GM12865 (cell line): Measurements from ENCODE around the gene BRD7.

Experiments used
- DNase-seq: peaks from one replicate; pipeline ENCODE4 v3.0.0; 2010; ENCODE audit warnings: low read depth
- H3K4me3 ChIP-seq: 2 replicates; pipeline ENCODE4 v1.5.1; 2011; ENCODE audit warnings: mild to moderate bottlenecking, low read depth, low read length, control low read depth
- TF ChIP-seq, protein P1 (sequence below): IDR thresholded peaks from 2 replicates; pipeline ENCODE4 v1.5.1; 2011; ENCODE audit warnings: low read length, control low read depth, low read depth, inconsistent platforms; ENCODE audit not compliant: insufficient read depth; ENCODE audit errors: missing control alignments

Gene BRD7

DNA sequence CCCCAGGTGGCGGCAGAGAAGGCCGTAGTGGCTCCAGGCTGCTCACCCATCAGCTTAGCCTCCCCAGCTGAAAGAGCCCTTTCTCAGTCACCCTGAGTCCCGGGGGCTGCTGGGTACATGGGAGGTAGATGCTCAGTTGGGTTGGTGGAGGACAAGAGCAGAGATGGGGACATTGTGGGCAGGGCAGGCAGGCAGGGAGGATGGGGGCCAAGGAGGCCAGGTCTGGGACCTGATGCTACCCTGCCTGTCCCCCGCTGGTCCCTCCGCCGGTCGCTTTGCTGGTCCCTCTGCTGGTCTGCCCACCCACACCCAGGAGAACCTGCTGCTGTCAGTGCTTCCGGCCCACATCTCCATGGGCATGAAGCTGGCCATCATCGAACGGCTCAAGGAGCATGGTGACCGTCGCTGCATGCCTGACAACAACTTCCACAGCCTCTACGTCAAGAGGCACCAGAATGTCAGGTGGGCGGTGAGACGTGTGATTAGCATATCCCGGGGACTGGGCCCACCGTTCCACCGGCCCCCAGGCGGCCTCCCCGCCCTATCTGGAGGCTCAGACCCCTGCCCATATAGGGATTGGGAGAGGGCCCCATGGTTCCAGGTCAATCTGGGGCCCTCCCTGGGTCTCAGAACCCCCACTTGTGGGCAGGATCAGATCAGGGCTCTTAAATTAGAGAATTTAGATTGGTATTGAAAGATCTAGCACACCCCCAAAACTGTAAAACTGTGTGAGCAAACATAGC is 75.6 kb downstream of the BRD7 start:
- TF ChIP-seq, protein P1, sequence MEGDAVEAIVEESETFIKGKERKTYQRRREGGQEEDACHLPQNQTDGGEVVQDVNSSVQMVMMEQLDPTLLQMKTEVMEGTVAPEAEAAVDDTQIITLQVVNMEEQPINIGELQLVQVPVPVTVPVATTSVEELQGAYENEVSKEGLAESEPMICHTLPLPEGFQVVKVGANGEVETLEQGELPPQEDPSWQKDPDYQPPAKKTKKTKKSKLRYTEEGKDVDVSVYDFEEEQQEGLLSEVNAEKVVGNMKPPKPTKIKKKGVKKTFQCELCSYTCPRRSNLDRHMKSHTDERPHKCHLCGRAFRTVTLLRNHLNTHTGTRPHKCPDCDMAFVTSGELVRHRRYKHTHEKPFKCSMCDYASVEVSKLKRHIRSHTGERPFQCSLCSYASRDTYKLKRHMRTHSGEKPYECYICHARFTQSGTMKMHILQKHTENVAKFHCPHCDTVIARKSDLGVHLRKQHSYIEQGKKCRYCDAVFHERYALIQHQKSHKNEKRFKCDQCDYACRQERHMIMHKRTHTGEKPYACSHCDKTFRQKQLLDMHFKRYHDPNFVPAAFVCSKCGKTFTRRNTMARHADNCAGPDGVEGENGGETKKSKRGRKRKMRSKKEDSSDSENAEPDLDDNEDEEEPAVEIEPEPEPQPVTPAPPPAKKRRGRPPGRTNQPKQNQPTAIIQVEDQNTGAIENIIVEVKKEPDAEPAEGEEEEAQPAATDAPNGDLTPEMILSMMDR = no peak
- H3K4me3 ChIP-seq = no peak overlapping the region
- DNase-seq = no peak

DNA sequence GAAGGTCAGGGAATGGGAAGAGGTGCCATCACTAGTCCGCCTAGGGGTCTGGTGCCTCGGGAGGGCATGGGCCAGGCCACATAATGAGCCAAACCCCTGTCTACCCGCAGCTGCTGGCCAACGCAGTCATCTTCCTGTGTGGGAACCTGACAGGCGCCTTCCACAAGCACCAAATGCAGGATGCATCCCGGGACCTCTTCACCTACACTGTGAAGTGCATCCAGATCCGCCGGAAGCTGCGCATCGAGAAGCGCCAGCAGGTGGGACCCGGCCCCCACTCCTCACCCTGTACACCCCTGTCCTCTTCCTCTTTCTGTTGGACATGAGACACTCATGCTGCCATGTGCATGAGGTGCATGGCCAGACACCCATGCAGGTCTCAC is 76.2 kb downstream of the BRD7 start:
- no peak for DNase-seq
- no peak overlapping the region for H3K4me3 ChIP-seq
- TF ChIP-seq, protein P1 = no peak

DNA sequence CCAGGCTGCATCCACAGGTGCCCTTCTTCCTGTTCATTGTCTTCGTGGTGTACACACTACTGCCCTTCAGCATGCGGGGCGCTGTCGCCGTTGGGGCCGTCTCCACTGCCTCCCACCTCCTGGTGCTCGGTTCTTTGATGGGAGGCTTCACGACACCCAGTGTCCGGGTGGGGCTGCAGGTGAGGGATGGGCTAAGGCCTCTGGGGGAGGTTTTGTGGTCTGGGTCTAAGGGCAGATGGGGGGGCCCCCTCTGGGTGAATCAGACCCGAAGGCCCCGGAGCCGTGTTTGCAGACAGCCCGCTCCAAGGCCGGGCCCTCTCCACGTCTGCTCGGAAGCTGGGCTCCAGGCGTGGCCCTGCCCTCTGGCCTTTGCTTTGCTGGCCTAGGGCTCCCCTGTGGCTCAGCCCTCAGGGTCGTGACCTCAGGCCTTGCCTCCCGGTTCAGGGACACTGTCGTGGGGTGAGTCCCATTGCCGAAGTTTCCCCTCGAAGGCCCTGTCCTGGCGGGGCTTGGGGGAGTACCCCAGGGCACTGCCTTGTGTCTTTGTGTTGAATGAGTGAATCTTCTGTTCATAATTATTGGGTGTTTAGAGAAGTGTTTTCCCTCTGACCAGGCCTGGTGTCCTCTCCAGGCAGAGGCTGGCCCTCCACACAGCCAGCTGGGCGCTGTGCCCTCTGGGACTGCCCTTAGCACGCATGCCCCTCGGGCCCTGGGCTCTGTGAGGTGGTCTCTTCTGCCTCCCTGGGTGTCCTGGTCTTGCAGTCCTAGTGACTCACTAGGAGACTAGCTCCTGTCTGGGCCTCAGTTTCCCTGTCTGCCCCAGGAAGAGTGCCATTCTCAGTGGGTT is 76.8 kb downstream of the BRD7 start:
- TF ChIP-seq, protein P1 = no peak
- no peak overlapping the region for H3K4me3 ChIP-seq
- DNase-seq = no peak

DNA sequence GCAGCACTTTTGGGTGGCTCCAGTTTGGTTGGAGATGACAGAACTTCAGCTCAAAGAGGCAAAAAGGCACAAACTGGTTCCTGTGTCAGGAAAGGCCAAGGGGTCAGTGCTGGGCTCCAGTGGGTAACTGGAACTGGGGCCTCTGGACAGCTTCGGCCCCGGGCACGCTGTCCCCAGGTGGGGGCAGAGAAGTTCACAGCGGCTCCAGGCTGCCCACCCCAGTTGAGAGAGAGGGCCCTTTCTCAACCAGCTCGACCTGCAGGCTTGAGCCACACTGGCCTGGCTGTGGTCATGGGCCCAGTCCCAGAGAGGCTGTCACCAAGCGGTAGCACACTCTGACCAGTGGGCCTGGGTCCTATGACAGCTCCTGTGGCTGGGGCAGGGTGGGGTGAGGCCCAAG is 77.9 kb downstream of the BRD7 start:
- no peak for DNase-seq
- TF ChIP-seq, protein P1 = no peak
- H3K4me3 ChIP-seq = no peak overlapping the region

DNA sequence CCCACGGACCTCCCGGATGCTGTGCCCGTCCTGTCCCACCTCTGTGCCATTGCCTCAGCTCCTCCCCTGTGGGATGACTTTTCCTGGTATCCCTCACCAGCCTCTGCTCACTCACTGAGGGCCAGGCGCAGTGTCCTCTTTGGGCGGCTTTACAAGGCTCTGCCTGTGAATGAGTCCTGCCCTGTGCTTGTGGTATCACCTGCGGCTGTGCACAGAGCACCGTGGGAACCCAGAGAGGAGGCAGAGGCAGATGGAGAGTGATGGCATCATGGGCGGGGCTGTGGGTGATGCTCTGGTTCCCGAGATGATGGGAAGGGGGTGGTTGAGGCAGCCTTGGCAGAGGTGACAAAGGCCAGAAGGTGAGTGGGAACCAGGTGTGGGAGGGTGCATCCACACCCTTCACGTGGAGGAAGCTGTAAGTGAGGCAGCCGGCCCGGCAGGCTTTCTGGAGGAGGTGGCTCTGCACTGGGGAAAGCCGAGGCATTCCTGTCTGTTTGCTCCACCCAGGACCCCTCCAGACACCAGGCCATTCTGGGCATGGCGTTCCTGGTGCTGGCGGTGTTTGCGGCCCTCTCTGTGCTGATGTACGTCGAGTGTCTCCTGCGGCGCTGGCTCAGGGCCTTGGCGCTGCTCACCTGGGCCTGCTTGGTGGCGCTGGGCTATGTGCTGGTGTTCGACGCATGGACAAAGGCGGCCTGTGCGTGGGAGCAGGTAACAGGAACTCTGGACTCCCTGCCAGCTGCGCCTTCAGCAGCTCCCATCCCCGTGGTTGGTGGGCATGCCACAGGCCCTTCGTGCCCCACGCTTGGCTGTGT is 78.6 kb downstream of the BRD7 start:
- no peak for DNase-seq
- TF ChIP-seq, protein P1 = no peak
- H3K4me3 ChIP-seq = no peak overlapping the region

DNA sequence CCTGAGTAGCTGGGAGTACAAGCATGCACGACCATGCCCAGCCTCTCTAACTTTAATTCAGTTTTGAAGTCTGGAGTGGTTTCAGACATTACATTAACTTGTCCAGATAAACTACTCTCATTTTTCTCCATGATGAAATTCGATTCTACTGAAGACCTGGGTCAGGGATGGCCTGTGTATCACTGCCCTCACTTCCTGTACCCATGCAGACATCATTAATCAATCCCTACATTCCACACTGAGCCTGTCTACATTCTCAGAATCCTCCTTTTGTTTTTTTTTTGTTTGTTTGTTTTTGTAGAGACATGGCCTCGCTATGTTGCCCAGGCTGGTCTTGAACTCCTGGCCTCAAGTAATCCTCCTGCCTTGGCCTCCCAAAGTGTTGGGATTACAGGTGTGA is 79.9 kb downstream of the BRD7 start:
- DNase-seq = no peak
- TF ChIP-seq, protein P1 = no peak
- no peak overlapping the region for H3K4me3 ChIP-seq
